ENCODE data around the gene CKS1B.
A peak's percentile ranks its signal among the peaks of the same experiment; 100 is the strongest.
"Not testable (repeated sequence)": the region's sequence is repeated elsewhere in the genome, so short reads cannot be mapped to it uniquely, and the experiment has no call there.

The CKS1B gene

DNA sequence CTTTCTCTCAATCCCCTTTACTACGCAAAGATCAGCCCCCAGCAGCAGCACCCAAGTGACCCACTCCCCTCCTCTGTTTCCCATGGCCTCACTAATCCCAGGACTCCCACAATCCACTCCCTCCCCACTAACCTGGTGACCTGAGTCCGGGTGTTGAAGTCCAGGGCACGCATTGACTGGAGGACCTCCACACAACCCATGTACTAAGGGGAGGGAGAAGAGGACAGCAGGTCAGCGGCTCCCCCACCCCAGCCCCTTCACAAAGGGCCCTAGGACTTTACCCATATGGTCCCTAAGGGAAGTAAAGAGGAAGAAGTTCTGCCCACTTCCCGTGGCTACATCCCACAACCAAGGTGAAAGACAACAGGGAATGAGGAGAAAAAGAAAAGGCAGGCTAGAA is 5.2 kb upstream of the CKS1B start:
- peak overlapping the region; percentile 71 for H3K4me3 ChIP-seq (ENCODE audit: low read length)
- 13% methylated on average over 3 of the region's 5 CpGs for WGBS
- H3K4me1 ChIP-seq (ENCODE audit: insufficient read depth, low read length): peaks cover 25% of the 10 kb centered on the region
- peaks cover 41% of the 10 kb centered on the region for H3K36me3 ChIP-seq (ENCODE audit: insufficient read depth, low read length)
- no peaks in the 10 kb centered on the region for H3K9me3 ChIP-seq (ENCODE audit: insufficient read depth, low read depth, low read length)
- H3K27me3 ChIP-seq (ENCODE audit: insufficient read depth, low read length): no peaks in the 10 kb centered on the region
- no peak overlapping the region for H3K27ac ChIP-seq (ENCODE audit: low read depth, low read length)
- H3K9ac ChIP-seq (ENCODE audit: low read depth, low read length): peak overlapping the region; percentile 73; the same call in 1 of the 2 replicates

- Histone ChIP-seq H3K36me3 (ENCODE audit: insufficient read depth, low read length) (peaks cover 34% of the 10 kb centered on the region), H3K9ac (ENCODE audit: low read depth, low read length) (peak overlapping the region; percentile 73), H3K27ac (ENCODE audit: low read depth, low read length) (peak overlapping the region; percentile 100), H3K4me3 (ENCODE audit: low read length) (peak overlapping the region; percentile 71), H3K27me3 (ENCODE audit: insufficient read depth, low read length) (no peaks in the 10 kb centered on the region), H3K4me1 (ENCODE audit: insufficient read depth, low read length) (peaks cover 25% of the 10 kb centered on the region), H3K9me3 (ENCODE audit: insufficient read depth, low read depth, low read length) (no peaks in the 10 kb centered on the region)
- WGBS: 6% methylated on average over 21 of the region's 22 CpGs
These were observed 4.5 kb upstream of the CKS1B start for GRCh38 chr1:154969860-154970452.

DNA sequence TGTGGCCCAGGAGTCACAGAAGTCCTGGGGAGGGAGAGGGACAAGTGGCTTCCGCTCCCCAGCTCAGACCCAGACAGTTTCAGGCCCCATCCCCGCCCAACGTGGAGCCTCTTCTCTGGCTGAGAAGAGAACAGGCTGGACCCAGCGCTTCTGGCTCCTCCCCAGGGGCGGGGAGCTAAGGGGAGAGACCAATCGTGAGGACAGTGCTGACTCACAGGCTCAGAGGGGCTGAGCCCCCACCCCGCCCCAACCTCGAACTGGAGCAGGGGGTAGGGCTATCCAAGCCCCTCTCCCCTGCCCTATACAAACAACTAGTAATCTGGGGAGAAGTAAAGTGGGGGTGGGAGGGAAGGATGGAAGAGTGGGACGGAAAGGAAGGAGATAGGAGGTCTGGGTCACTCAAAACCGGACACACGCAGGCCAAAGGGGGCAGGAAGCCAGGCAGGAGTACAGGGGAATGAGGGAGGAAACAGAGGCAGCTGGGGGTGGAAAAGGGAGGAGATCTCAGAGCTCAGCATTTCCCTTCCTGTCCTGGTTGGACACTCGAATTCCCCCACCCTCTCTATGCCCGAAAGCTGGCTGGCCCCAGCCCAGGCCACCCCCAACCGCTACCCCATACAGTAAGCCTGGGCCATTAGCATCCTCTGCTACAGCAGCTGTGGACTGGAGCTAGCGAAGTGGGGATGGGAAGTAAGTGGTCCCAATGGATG is 3.7 kb upstream of the CKS1B start, which contains the start of gene SHC1:
Gene SHC1 (minus strand): TSS at position 117 of the 710 bp plus-strand sequence. CDS start 221 bp downstream, outside the sequence.
- Histone ChIP-seq H3K36me3 (ENCODE audit: insufficient read depth, low read length) (peaks cover 27% of the 10 kb centered on the region), H3K4me3 (ENCODE audit: low read length) (peak within 1 kb of the TSS; percentile 71), H3K27me3 (ENCODE audit: insufficient read depth, low read length) (no peaks in the 10 kb centered on the region), H3K9ac (ENCODE audit: low read depth, low read length) (peak within 1 kb of the TSS; percentile 73), H3K9me3 (ENCODE audit: insufficient read depth, low read depth, low read length) (no peaks in the 10 kb centered on the region), H3K27ac (ENCODE audit: low read depth, low read length) (peak within 1 kb of the TSS; percentile 100), H3K4me1 (ENCODE audit: insufficient read depth, low read length) (peaks cover 25% of the 10 kb centered on the region)
- 1% methylated on average over 13 of the region's 15 CpGs for WGBS

DNA sequence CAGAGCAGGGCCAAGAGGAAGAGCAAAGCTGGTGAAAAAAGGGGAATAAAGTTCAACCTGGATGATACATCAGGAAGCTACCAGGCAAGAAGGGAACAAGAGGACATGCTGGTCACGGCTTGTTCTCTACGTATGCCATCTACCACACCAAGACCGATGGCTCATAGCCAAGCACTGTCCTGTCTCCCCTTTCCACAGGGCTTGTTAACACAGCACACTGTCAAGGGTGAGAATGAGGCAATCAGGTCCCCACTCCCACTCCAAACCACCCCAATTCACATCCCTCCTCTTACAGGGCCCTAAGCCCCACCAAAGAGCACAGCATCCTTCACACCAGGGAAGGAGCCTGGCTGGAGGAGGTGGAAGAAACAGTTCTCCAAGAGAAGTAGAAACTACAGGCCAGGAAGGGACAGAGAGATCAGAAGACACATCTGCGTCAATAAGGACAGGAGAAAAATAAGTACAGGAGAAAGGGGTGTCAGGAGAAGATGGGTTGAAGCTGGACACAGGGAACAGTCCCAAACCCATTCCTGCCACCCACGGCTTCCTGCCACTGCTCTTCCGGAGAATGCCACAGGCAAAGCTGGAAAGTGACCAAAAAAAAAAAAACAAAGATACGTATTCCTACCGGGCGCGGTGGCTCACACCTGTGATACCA is 3.0 kb upstream of the CKS1B start:
- H3K9ac ChIP-seq (ENCODE audit: low read depth, low read length): peak overlapping the region; percentile 73
- H3K9me3 ChIP-seq (ENCODE audit: insufficient read depth, low read depth, low read length): no peaks in the 10 kb centered on the region
- peak overlapping the region; percentile 71 for H3K4me3 ChIP-seq (ENCODE audit: low read length)
- peaks cover 29% of the 10 kb centered on the region for H3K4me1 ChIP-seq (ENCODE audit: insufficient read depth, low read length)
- peaks cover 20% of the 10 kb centered on the region for H3K36me3 ChIP-seq (ENCODE audit: insufficient read depth, low read length)
- H3K27me3 ChIP-seq (ENCODE audit: insufficient read depth, low read length): no peaks in the 10 kb centered on the region
- WGBS: 60% methylated on average over 10 of the region's 10 CpGs
- peak overlapping the region; percentile 100 for H3K27ac ChIP-seq (ENCODE audit: low read depth, low read length)

GRCh38 chr1:154972213-154972516 is 2.3 kb upstream of the CKS1B start:
- Histone ChIP-seq H3K9ac (ENCODE audit: low read depth, low read length) (peak overlapping the region; percentile 90), H3K9me3 (ENCODE audit: insufficient read depth, low read depth, low read length) (no peaks in the 10 kb centered on the region), H3K27ac (ENCODE audit: low read depth, low read length) (peak overlapping the region; percentile 100), H3K36me3 (ENCODE audit: insufficient read depth, low read length) (peaks cover 13% of the 10 kb centered on the region), H3K4me3 (ENCODE audit: low read length) (peak overlapping the region; percentile 81), H3K4me1 (ENCODE audit: insufficient read depth, low read length) (peaks cover 33% of the 10 kb centered on the region), H3K27me3 (ENCODE audit: insufficient read depth, low read length) (no peaks in the 10 kb centered on the region)
- WGBS: 22% methylated on average over 2 of the region's 3 CpGs

- Histone ChIP-seq H3K27ac (ENCODE audit: low read depth, low read length) (peak overlapping the region; percentile 100), H3K4me3 (ENCODE audit: low read length) (peak overlapping the region; percentile 81), H3K27me3 (ENCODE audit: insufficient read depth, low read length) (no peaks in the 10 kb centered on the region), H3K36me3 (ENCODE audit: insufficient read depth, low read length) (peaks cover 11% of the 10 kb centered on the region), H3K9ac (ENCODE audit: low read depth, low read length) (peak overlapping the region; percentile 90), H3K9me3 (ENCODE audit: insufficient read depth, low read depth, low read length) (no peaks in the 10 kb centered on the region), H3K4me1 (ENCODE audit: insufficient read depth, low read length) (peaks cover 33% of the 10 kb centered on the region)
- 3% methylated on average over 16 of the region's 18 CpGs for WGBS
These were observed 1.8 kb upstream of the CKS1B start for GRCh38 chr1:154972517-154973343.

DNA sequence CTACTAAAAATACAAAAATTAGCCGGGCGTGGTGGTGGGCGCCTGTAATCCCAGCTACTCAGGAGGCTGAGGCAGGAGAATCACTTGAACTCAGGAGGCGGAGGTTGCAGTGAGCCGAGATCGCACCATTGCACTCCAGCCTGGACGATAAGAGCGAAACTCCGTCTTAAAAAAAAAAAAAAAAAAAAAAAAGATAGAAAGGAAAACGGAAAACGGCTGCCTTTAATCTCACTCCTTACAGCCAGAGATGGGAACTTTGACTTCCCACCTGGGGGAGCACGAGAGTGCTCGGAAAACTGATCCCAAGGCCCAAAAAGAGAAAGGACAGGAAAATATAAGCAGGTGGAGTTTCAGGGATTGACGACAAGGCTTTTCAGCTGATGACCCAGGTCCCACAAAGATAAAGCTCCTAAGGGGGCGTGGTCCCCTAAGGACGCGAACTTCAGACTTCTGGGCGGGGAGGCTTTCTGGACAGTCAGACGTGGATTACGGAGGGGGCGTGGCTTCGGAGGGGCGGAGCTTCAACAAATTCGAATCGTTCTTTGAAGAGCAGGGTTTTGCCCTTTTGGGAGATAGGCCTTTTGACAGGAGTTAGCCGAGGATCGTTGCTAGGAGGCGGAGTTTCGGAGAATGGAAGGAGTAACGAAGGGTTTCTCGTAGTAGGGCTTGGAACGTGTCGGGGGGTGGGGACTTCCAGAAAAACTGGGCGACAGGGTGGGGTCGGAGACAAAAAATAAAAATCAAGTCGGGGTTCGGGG is 958 bp upstream of the CKS1B start:
- under 1% methylated on average over 31 of the region's 37 CpGs for WGBS
- H3K4me1 ChIP-seq (ENCODE audit: insufficient read depth, low read length): peaks cover 32% of the 10 kb centered on the region
- peak overlapping the region; percentile 100 for H3K27ac ChIP-seq (ENCODE audit: low read depth, low read length)
- peak overlapping the region; percentile 81 for H3K4me3 ChIP-seq (ENCODE audit: low read length)
- H3K27me3 ChIP-seq (ENCODE audit: insufficient read depth, low read length): no peaks in the 10 kb centered on the region
- H3K9me3 ChIP-seq (ENCODE audit: insufficient read depth, low read depth, low read length): no peaks in the 10 kb centered on the region
- peaks cover 11% of the 10 kb centered on the region for H3K36me3 ChIP-seq (ENCODE audit: insufficient read depth, low read length)
- peak overlapping the region; percentile 90 for H3K9ac ChIP-seq (ENCODE audit: low read depth, low read length)

GRCh38 chr1:154974808-154975408 is 427 bp downstream of the CKS1B start:
- H3K9ac ChIP-seq (ENCODE audit: low read depth, low read length): peak overlapping the region; percentile 79
- no peaks in the 10 kb centered on the region for H3K9me3 ChIP-seq (ENCODE audit: insufficient read depth, low read depth, low read length)
- no peaks in the 10 kb centered on the region for H3K27me3 ChIP-seq (ENCODE audit: insufficient read depth, low read length)
- H3K4me3 ChIP-seq (ENCODE audit: low read length): peak overlapping the region; percentile 81
- WGBS: under 1% methylated on average over 30 of the region's 30 CpGs
- peak overlapping the region; percentile 100 for H3K27ac ChIP-seq (ENCODE audit: low read depth, low read length)
- peaks cover 22% of the 10 kb centered on the region for H3K36me3 ChIP-seq (ENCODE audit: insufficient read depth, low read length)
- peaks cover 25% of the 10 kb centered on the region for H3K4me1 ChIP-seq (ENCODE audit: insufficient read depth, low read length)

GRCh38 chr1:154975409-154976059 is 1.1 kb downstream of the CKS1B start:
- Histone ChIP-seq H3K36me3 (ENCODE audit: insufficient read depth, low read length) (peaks cover 26% of the 10 kb centered on the region), H3K4me1 (ENCODE audit: insufficient read depth, low read length) (peaks cover 25% of the 10 kb centered on the region), H3K9ac (ENCODE audit: low read depth, low read length) (peak overlapping the region; percentile 79), H3K27ac (ENCODE audit: low read depth, low read length) (peak overlapping the region; percentile 100), H3K4me3 (ENCODE audit: low read length) (peak overlapping the region; percentile 81), H3K9me3 (ENCODE audit: insufficient read depth, low read depth, low read length) (no peaks in the 10 kb centered on the region), H3K27me3 (ENCODE audit: insufficient read depth, low read length) (no peaks in the 10 kb centered on the region)
- under 1% methylated on average over 21 of the region's 24 CpGs for WGBS

DNA sequence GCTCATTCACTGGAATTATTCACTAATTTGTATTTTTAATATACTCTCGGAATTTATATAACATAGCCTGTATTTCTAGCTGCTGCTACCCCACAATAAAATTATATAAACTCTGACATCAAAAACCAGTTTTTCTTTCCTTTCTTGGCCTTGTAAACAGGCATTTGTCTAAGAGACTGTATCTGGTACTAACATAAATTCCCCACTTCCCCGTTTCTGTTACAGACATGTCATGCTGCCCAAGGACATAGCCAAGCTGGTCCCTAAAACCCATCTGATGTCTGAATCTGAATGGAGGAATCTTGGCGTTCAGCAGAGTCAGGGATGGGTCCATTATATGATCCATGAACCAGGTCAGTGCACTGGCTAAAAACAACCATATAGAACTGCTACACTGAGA is 3.3 kb downstream of the CKS1B start:
- not testable (repeated sequence) for H3K9ac ChIP-seq (ENCODE audit: low read depth, low read length); H3K27ac ChIP-seq (ENCODE audit: low read depth, low read length); H3K9me3 ChIP-seq (ENCODE audit: insufficient read depth, low read depth, low read length); H3K4me3 ChIP-seq (ENCODE audit: low read length); H3K27me3 ChIP-seq (ENCODE audit: insufficient read depth, low read length)
- peaks cover 18% of the 10 kb centered on the region for H3K4me1 ChIP-seq (ENCODE audit: insufficient read depth, low read length)
- 87% methylated on average over 3 of the region's 3 CpGs for WGBS
- H3K36me3 ChIP-seq (ENCODE audit: insufficient read depth, low read length): peaks cover 36% of the 10 kb centered on the region
